DOHH2 (cell line): ENCODE measurements around the gene INSRR.
A peak's percentile ranks its signal among the peaks of the same experiment; 100 is the strongest.

Experiments used
- H3F3A ChIP-seq: fragments of 200-600 bp; sonication (generic), shearing (Covaris generic); 2 replicates; pipeline ENCODE4 v1.6.0; 2016; ENCODE audit warnings: antibody characterized with exemption, mild to moderate bottlenecking; ENCODE audit not compliant: control insufficient read depth, insufficient read depth
- H3K27ac ChIP-seq: fragments of 200-600 bp; sonication (generic); 2 replicates; pipeline ENCODE4 v1.5.1; 2014; ENCODE audit warnings: low read depth, mild to moderate bottlenecking, low read length, moderate library complexity
- H3K27me3 ChIP-seq: fragments of 200-600 bp; sonication (generic); 2 replicates; pipeline ENCODE4 v1.6.1; 2014; ENCODE audit warnings: mild to moderate bottlenecking, low read length, mixed read lengths; ENCODE audit not compliant: control insufficient read depth
- H3K36me3 ChIP-seq: fragments of 200-600 bp; sonication (generic); 2 replicates; pipeline ENCODE4 v1.6.1; 2014; ENCODE audit warnings: mild to moderate bottlenecking, low read length, moderate library complexity, mixed read lengths; ENCODE audit not compliant: control insufficient read depth
- H3K4me1 ChIP-seq: fragments of 200-600 bp; sonication (generic); 2 replicates; pipeline ENCODE4 v1.6.1; 2014; ENCODE audit warnings: mild to moderate bottlenecking, low read length, mixed read lengths; ENCODE audit not compliant: control insufficient read depth
- H3K4me2 ChIP-seq: fragments of 200-600 bp; sonication (generic); 2 replicates; pipeline ENCODE4 v1.6.0; 2014; ENCODE audit warnings: mild to moderate bottlenecking, low read length, moderate library complexity
- H3K4me3 ChIP-seq: fragments of 200-600 bp; sonication (generic); 2 replicates; pipeline ENCODE4 v1.5.1; 2014; ENCODE audit warnings: mild to moderate bottlenecking, low read length, mixed read lengths
- H3K79me2 ChIP-seq: fragments of 200-600 bp; sonication (generic); 2 replicates; pipeline ENCODE4 v1.6.1; 2014; ENCODE audit warnings: mild to moderate bottlenecking, low read length, mixed read lengths; ENCODE audit not compliant: control insufficient read depth
- H3K9me2 ChIP-seq: fragments of 200-600 bp; sonication (generic); replicated peaks from 2 replicates; pipeline ENCODE4 v1.6.1; 2014; ENCODE audit warnings: mild to moderate bottlenecking, low read length, mixed read lengths; ENCODE audit not compliant: control insufficient read depth
- H3K9me3 ChIP-seq: fragments of 200-600 bp; sonication (generic); 2 replicates; pipeline ENCODE4 v1.6.1; 2014; ENCODE audit warnings: antibody characterized with exemption, low read length, mixed read lengths; ENCODE audit not compliant: control insufficient read depth, insufficient read depth
- H4K20me1 ChIP-seq: fragments of 200-600 bp; sonication (generic); 2 replicates; pipeline ENCODE4 v1.6.0; 2014; ENCODE audit warnings: low read depth, mild to moderate bottlenecking, antibody characterized with exemption, low read length, moderate library complexity; ENCODE audit not compliant: control insufficient read depth, insufficient read depth
- EZH2phosphoT487 ChIP-seq: fragments of 200-600 bp; sonication (generic); IDR thresholded peaks from 2 replicates; pipeline ENCODE4 v1.6.1; 2017; ENCODE audit warnings: borderline replicate concordance, mild to moderate bottlenecking, antibody characterized with exemption, low read length, moderate library complexity, mixed read lengths
- TF ChIP-seq, protein P1 (sequence below): fragments of 200-600 bp; sonication (generic); IDR thresholded peaks from one replicate; pipeline ENCODE4 v1.5.1; 2014; ENCODE audit warnings: antibody characterized with exemption, mild to moderate bottlenecking, low read depth, low read length; ENCODE audit not compliant: poor library complexity, severe bottlenecking

The INSRR gene

DNA sequence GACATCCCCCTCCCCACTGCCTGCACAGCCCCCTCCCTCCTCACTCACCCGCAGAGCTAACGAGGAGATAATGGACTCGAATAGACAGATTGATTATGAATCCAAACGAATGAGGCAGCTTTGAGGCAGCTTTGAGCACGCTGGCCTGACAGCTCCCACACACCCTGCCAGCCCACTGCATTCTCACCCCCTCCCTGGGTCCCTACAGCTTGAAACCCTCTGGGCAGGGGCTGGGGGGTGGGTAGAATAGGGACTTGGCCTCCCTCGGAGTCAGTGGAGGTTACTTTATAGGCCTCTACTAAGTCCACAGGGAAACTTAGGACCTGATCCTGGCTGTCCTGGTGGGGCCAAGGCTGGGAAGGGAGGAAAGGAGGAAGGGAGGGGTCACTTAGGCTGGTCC lies 3.7 kb upstream of the INSRR start:
- Histone ChIP-seq H3K9me3 (no peaks in the 10 kb centered on the region), H3K36me3 (no peaks in the 10 kb centered on the region), H3F3A (no peaks in the 10 kb centered on the region), H3K4me3 (no peak overlapping the region), H3K27me3 (peaks cover 63% of the 10 kb centered on the region), H3K79me2 (no peaks in the 10 kb centered on the region), H3K4me1 (peaks cover 10% of the 10 kb centered on the region), H3K27ac (no peak overlapping the region), H3K4me2 (no peak overlapping the region), H3K9me2 (no peaks in the 10 kb centered on the region), H4K20me1 (0 out of 2 replicates have a peak, but pooled peaks cover 3% of the 10 kb centered on the region)
- no peak for TF ChIP-seq EZH2phosphoT487
- TF ChIP-seq, protein P1, sequence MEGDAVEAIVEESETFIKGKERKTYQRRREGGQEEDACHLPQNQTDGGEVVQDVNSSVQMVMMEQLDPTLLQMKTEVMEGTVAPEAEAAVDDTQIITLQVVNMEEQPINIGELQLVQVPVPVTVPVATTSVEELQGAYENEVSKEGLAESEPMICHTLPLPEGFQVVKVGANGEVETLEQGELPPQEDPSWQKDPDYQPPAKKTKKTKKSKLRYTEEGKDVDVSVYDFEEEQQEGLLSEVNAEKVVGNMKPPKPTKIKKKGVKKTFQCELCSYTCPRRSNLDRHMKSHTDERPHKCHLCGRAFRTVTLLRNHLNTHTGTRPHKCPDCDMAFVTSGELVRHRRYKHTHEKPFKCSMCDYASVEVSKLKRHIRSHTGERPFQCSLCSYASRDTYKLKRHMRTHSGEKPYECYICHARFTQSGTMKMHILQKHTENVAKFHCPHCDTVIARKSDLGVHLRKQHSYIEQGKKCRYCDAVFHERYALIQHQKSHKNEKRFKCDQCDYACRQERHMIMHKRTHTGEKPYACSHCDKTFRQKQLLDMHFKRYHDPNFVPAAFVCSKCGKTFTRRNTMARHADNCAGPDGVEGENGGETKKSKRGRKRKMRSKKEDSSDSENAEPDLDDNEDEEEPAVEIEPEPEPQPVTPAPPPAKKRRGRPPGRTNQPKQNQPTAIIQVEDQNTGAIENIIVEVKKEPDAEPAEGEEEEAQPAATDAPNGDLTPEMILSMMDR = no peak

DNA sequence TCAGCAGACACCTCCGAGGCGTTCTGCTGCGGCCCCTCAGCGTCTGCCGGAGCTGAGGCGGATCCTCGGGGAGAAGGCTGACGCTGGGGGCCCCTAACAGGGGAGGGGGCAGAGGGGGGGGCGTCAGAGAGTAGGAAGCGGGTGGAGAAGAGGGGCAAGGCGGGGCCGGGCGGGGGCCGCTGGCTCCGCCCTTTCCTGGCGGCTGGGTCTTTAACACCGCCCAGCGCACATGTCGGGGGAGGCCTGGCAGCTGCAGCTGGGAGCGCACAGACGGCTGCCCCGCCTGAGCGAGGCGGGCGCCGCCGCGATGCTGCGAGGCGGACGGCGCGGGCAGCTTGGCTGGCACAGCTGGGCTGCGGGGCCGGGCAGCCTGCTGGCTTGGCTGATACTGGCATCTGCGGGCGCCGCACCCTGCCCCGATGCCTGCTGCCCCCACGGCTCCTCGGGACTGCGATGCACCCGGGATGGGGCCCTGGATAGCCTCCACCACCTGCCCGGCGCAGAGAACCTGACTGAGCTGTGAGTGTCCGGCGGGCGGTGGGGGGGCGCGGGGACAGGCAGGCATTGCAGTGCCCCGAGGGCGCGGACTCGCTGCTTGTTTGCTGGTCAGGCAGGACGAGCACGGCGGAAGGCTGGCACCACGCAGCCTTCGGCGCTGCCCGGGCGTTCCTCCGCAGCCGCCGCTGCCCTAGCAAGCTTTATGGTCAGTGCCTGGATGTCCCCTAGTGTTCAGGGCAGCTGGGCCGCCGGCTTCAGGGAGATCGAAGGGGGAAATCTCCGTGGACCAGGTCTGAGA lies 1.9 kb upstream of the INSRR start, which contains the start of gene NTRK1:
Gene NTRK1 (plus strand): TSS at position 238 of the 796 bp plus-strand sequence. CDS start 70 bp downstream, at position 308.
- Histone ChIP-seq H3K27ac (no peak within 1 kb of the TSS), H3K27me3 (peaks cover 78% of the 10 kb centered on the region), H3K9me3 (no peaks in the 10 kb centered on the region), H3F3A (no peaks in the 10 kb centered on the region), H3K9me2 (no peaks in the 10 kb centered on the region), H3K4me2 (peak within 1 kb of the TSS; percentile 57), H4K20me1 (0 out of 2 replicates have a peak, but pooled peaks cover 3% of the 10 kb centered on the region), H3K4me3 (peak within 1 kb of the TSS; percentile 54), H3K36me3 (no peaks in the 10 kb centered on the region), H3K4me1 (peaks cover 10% of the 10 kb centered on the region), H3K79me2 (no peaks in the 10 kb centered on the region)
- TF ChIP-seq, protein P1 = no peak
- no peak for TF ChIP-seq EZH2phosphoT487

DNA sequence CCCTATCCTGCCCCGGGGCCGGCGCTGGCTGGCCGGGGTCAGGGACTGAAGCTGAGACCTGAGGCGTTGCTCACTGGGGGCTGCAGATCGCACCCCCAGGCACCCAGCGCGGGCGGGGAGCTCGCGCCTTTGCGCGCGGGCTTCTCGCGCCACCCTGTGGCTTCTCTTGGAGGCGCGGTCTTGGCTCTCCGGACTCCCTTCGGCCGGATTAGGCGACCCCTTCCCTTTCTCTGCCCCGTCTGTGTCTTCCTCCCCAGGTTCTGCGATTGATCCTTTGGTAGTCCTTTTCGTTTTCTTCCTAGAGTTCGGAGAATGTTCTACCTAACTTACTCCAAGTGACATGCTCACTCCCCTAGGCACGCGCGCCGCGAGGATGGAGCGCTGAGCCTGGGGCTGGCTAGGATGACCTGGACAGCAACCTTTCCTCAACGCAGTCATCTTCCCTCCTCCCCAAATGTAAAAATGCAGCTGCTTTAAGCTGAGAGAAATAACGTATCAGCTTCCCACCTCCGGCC lies 1.3 kb upstream of the INSRR start:
- Histone ChIP-seq H3K27me3 (peaks cover 78% of the 10 kb centered on the region), H3K9me2 (no peaks in the 10 kb centered on the region), H3K36me3 (no peaks in the 10 kb centered on the region), H4K20me1 (0 out of 2 replicates have a peak, but pooled peaks cover 3% of the 10 kb centered on the region), H3K27ac (no peak overlapping the region), H3F3A (no peaks in the 10 kb centered on the region), H3K4me3 (peak overlapping the region; percentile 54), H3K4me1 (peaks cover 10% of the 10 kb centered on the region), H3K9me3 (no peaks in the 10 kb centered on the region), H3K79me2 (no peaks in the 10 kb centered on the region), H3K4me2 (peak overlapping the region; percentile 57)
- TF ChIP-seq, protein P1 = peak; percentile 86
- no peak for TF ChIP-seq EZH2phosphoT487
